GM19328 (cell line): ENCODE data around the gene MED13L.

Source experiments
- ATAC-seq: cut with Tn5 transposase; IDR thresholded peaks from one replicate; pipeline ENCODE4 v1.9.1; 2021; ENCODE audit warnings: mild to moderate bottlenecking, moderate library complexity; ENCODE audit not compliant: unreplicated experiment

The MED13L gene

GRCh38 chr12:116280595-116281290, 3.2 kb upstream of the MED13L start:
- ATAC-seq, result no peak

GRCh38 chr12:116278667-116279066, 1.2 kb upstream of the MED13L start:
- ATAC-seq, result no peak

DNA sequence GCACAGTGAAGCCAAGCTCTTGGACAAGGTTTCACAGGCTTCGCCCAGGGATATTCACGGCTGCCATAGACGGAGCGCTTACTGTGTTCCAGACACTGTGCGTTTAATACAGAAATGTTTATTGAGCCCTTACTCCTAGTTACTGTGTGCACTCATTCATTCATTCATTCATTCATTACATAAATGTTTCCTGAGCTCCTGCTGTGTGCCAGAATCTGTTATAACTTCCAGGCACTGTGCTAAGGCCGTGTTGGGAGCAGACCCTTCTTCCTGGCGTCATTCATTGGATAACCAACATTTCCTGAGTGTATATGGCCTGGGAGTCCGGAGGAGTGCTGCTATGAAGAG, 760 bp upstream of the MED13L start:
- no peak for ATAC-seq

- peak; percentile 23 for ATAC-seq
Measured at GRCh38 chr12:116276652-116277466, 634 bp downstream of the MED13L start.

DNA sequence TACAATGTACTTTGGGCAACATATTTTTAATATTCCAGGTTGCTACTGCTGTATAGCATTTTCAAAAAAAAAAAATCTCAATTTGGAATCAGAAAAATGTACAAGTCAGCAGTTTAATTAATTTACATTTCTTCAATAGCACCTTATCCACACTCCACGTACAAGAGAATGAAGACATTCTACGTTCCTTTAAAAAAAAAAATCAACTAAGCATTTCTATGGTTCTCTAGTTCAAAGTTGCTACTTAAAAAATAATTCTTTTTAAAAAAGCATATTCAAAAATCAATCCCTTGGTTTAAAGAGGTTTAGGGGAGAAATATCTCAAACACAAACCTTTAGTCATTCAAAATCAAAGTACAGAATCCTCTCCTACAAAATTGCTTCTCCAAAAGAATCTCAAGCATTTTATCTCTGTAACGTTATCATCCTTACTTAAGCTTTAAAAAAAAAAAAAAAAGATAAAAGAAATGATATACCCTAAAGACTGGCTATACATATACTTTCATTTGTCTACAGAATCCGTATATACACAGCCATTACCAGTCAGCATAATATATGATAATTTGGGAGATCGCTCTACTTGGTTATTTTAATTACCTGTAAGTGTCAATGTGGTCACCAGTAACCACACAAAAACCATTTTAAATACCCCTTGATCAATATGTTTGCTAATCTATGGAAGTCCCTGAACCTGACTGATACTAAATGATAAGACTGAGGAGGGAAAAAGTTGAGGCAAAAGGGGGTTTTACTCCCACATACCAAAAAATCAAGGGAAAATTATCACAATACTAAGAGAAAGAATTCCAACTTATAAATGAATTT, 2.7 kb downstream of the MED13L start:
- no peak for ATAC-seq

GRCh38 chr12:116273813-116274550, 3.5 kb downstream of the MED13L start:
- ATAC-seq, result no peak

DNA sequence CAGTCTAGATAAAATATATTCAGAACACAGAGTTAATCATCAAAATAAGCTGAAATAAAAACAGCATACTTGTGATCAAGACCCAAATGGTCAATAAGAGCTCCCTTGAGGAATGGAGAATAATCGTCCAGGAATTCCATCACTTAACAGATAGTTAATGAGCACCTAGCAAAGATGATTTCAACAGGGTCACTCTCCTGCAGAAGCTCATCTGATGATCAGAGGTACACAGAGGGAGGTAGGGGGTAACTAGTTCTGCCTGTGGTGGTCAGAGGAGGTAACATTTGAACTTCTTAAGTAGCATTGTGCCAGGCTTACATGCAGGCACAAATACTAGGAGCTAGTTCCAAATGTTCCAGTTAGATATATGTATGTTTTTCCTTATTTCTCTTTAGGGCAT, 9.5 kb downstream of the MED13L start:
- no peak for ATAC-seq

GRCh38 chr12:116266631-116267349, 10.7 kb downstream of the MED13L start:
- ATAC-seq, result no peak

DNA sequence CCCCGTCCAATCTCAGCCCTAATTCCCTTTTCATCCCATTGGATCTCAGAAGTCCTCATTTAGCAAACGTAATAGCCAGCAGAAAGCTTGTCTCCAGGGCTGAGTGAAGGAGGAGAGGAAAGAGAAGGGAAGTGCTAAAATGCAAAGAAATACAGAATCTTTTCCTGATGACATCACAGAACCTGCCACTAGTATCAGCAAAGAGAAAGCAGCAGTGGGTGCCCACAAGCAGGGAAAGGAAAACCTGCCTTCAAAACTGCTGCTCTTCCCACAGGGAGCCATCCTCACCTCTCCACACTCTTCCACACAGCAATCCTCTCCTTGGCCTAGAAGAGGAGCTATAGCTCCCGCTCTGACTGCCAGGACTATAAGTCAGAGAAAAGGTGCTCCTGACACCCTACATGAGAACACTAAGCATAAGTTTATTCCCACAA, 11.3 kb downstream of the MED13L start:
- ATAC-seq, result no peak

DNA sequence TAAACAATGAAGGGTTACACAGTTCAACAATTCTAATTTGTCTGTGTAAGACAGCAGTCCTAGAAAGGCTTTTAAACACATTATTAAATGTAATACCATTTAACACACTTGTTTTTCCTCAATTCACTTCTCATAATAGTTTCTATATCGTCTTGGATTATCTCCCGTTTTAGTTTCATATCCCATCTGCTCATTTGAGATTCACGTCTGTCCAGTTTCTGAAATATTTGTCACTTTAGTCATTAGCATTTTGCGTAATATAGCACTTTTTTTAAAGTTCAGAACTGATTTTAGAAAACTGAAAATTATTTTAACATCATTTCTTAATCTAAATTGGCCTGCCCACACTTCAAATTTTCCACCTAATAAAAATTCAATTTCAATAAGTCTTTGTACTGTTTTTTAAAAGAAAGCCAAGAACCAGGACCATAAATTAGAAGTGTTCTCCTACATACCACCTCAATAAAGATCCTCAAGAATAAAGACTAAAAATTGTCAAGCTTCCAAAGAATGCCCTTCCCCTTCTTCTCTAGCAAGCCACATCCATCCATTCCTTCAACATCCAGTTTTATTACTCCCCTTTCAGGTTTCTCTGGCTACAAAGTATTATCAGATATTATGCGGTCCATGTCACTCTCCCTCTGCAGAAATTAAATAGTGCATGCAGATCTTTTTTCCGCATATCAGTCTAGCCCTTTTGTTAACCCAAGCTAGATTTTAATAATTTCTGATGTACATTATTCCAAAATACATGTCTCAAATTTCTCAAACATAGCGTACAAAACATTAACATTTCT, 11.9 kb downstream of the MED13L start:
- ATAC-seq, result no peak

DNA sequence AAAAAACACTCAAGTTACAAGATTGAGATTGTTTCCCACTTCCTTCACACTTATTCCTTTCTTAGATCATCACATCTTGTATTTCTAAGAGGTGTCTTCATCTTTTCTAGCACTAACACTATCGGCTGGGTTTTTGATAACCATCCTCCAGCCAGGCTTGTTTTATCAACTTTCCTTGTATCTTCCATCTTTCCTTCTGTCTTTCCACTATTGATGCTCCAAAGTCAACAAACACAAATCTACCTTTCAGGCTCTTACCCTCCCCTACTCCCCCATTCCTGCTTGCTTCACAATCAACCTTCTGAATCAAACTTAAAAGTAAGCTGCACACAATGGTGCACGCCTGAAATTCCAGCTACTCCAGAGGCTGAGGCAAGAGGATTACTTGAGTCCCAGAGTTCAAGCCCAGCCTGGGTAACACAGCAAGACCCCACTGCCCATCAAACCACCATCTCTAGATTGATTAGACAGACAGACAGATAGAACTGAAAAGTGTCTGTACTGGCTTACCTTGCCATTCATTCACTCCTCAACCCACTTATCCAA, 12.9 kb downstream of the MED13L start:
- no peak for ATAC-seq

- ATAC-seq, result no peak
Measured at GRCh38 chr12:116263844-116264243, 13.6 kb downstream of the MED13L start.

DNA sequence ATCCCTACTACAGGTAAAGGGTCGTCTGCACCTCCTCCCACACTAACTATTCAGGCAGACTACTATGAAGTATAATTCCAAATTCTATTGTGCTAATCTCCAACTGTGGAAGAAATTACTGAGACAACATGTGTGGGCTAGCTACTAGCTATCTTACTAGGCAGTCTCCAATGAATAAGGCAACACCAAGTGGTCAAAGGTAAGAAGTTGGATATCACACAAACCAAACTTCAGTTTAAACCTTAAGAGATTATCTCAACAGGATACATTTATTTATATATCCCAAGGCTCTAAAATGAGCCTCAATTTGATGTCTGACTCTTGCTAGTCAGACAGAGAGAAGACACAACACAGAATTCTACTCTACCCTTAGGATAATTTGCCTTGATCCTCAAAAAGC, 14.1 kb downstream of the MED13L start:
- ATAC-seq, result no peak

DNA sequence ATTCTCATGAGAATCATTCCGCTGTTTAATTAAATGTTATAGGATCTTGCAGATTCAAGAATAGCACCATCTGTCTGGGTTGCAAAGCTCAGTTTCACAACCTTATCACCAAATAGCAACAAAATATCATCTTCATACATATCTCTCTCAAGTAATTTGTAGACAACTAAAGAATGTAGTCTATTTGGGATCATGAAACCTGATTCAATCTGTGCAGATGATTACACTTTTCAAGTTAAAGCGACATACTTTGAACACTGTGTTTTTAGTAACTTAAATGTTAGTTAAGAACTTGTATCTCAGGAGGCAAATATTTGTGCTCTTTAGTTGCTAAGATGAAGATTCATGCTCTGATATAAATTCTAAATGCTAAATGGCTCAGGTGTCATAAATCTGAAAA, 14.8 kb downstream of the MED13L start:
- no peak for ATAC-seq

DNA sequence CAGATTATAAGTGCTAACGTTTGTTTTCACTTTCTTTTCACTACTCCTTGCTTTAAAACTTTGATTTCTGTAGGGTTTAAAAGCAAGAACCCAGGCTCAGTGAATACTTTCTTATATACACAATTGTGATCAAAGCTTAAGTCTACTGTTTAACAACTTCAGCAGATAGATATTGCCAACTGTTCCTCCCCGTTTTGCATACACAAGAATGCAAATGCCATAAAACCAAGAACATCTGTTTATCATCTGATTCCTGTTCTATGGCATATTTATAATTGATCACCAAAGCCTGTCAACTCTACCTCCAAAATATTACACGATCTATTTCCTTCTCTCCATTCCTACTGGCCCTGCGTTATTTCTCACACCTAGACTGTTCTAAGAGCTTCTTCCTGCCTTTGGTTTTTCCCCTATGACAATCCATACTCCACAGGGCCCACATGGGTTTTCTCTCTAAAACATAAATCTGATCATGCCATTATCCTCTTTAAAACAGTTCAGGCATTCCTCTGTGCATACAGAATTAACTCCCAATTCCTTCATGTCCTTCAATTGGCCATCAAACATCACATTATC, 15.9 kb downstream of the MED13L start:
- no peak for ATAC-seq

GRCh38 chr12:116259800-116260577, 17.5 kb downstream of the MED13L start:
- no peak for ATAC-seq

DNA sequence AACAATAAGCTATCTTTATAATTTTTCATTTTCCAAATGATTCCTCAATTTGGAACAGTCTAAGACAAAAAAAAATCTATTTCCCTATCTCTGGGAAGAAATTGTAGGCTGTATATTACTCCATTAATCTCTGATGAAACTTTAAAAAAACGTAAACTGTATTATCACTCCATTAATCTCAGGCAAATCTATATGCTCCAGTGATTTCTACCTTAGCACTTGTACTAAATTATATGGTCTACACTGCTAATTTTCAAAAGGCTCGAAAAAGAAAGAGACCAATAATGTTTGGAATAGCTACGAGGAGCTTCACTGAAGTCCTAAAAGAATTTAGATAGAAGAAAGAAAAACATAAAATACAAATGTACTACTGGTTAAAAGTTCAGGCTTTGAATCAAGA, 19.7 kb downstream of the MED13L start:
- ATAC-seq, result no peak

- ATAC-seq, result no peak
Measured at GRCh38 chr12:116257215-116257614, 20.3 kb downstream of the MED13L start.
